ENCODE measurements around the gene NAV3. TPM values are rescaled to one million over a fixed set of nuclear protein-coding genes. Genes with fewer than 3 reads are reported as not detected.

NAV3 gene
- polyA plus RNA-seq, 2 donors = 0.19 to 0.41 TPM

- Histone ChIP-seq H3K36me3 (ENCODE audit: control insufficient read depth in 2 of 2, insufficient read depth in 2 of 2, low read length in 1 of 2) (no peaks in the 10 kb centered on the region), H3K27ac (ENCODE audit: low read depth in 2 of 2, low read length in 1 of 2) (no peak overlapping the region), H3K27me3 (ENCODE audit: control insufficient read depth in 1 of 2, insufficient read depth in 2 of 2, low read length in 2 of 2) (no peaks in the 10 kb centered on the region), H3K9me3 (ENCODE audit: control insufficient read depth in 2 of 2, insufficient read depth in 1 of 2, low read depth in 1 of 2, low read length in 1 of 2) (no peaks in the 10 kb centered on the region), H3K4me3 (ENCODE audit: low read depth in 1 of 2, low read length in 2 of 2) (no peak overlapping the region), H3K4me1 (ENCODE audit: control insufficient read depth in 2 of 2, insufficient read depth in 2 of 2, low read length in 1 of 2) (no peaks in the 10 kb centered on the region)
Measured at GRCh38 chr12:78086553-78087362, 256.1 kb downstream of the NAV3 start.

GRCh38 chr12:78087363-78087675 is 256.6 kb downstream of the NAV3 start:
- H3K4me1 ChIP-seq (ENCODE audit: control insufficient read depth in 2 of 2, insufficient read depth in 2 of 2, low read length in 1 of 2) = no peaks in the 10 kb centered on the region
- no peaks in the 10 kb centered on the region for H3K36me3 ChIP-seq (ENCODE audit: control insufficient read depth in 2 of 2, insufficient read depth in 2 of 2, low read length in 1 of 2)
- H3K9me3 ChIP-seq (ENCODE audit: control insufficient read depth in 2 of 2, insufficient read depth in 1 of 2, low read depth in 1 of 2, low read length in 1 of 2) = no peaks in the 10 kb centered on the region
- no peak overlapping the region for H3K4me3 ChIP-seq (ENCODE audit: low read depth in 1 of 2, low read length in 2 of 2)
- H3K27ac ChIP-seq (ENCODE audit: low read depth in 2 of 2, low read length in 1 of 2) = no peak overlapping the region
- WGBS, 2 donors = 68 to 82% methylated on average over 1 of the region's 1 CpG
- H3K27me3 ChIP-seq (ENCODE audit: control insufficient read depth in 1 of 2, insufficient read depth in 2 of 2, low read length in 2 of 2) = no peaks in the 10 kb centered on the region

- Histone ChIP-seq H3K4me3 (ENCODE audit: low read depth in 1 of 2, low read length in 2 of 2) (no peak overlapping the region), H3K9me3 (ENCODE audit: control insufficient read depth in 2 of 2, insufficient read depth in 1 of 2, low read depth in 1 of 2, low read length in 1 of 2) (no peaks in the 10 kb centered on the region), H3K27ac (ENCODE audit: low read depth in 2 of 2, low read length in 1 of 2) (no peak overlapping the region), H3K36me3 (ENCODE audit: control insufficient read depth in 2 of 2, insufficient read depth in 2 of 2, low read length in 1 of 2) (no peaks in the 10 kb centered on the region), H3K4me1 (ENCODE audit: control insufficient read depth in 2 of 2, insufficient read depth in 2 of 2, low read length in 1 of 2) (no peaks in the 10 kb centered on the region), H3K27me3 (ENCODE audit: control insufficient read depth in 1 of 2, insufficient read depth in 2 of 2, low read length in 2 of 2) (no peaks in the 10 kb centered on the region)
- WGBS, 2 donors = 56 to 64% methylated on average over 3 of the region's 3 CpGs
Measured at GRCh38 chr12:78088391-78088832, 257.7 kb downstream of the NAV3 start.

GRCh38 chr12:78090266-78090665 is 259.6 kb downstream of the NAV3 start:
- Histone ChIP-seq H3K27ac (ENCODE audit: low read depth in 2 of 2, low read length in 1 of 2) (no peak overlapping the region), H3K4me1 (ENCODE audit: control insufficient read depth in 2 of 2, insufficient read depth in 2 of 2, low read length in 1 of 2) (no peaks in the 10 kb centered on the region), H3K27me3 (ENCODE audit: control insufficient read depth in 1 of 2, insufficient read depth in 2 of 2, low read length in 2 of 2) (no peaks in the 10 kb centered on the region), H3K36me3 (ENCODE audit: control insufficient read depth in 2 of 2, insufficient read depth in 2 of 2, low read length in 1 of 2) (no peaks in the 10 kb centered on the region), H3K4me3 (ENCODE audit: low read depth in 1 of 2, low read length in 2 of 2) (no peak overlapping the region), H3K9me3 (ENCODE audit: control insufficient read depth in 2 of 2, insufficient read depth in 1 of 2, low read depth in 1 of 2, low read length in 1 of 2) (no peaks in the 10 kb centered on the region)

- H3K36me3 ChIP-seq (ENCODE audit: control insufficient read depth in 2 of 2, insufficient read depth in 2 of 2, low read length in 1 of 2) = no peaks in the 10 kb centered on the region
- no peak overlapping the region for H3K4me3 ChIP-seq (ENCODE audit: low read depth in 1 of 2, low read length in 2 of 2)
- no peaks in the 10 kb centered on the region for H3K4me1 ChIP-seq (ENCODE audit: control insufficient read depth in 2 of 2, insufficient read depth in 2 of 2, low read length in 1 of 2)
- H3K27ac ChIP-seq (ENCODE audit: low read depth in 2 of 2, low read length in 1 of 2) = no peak overlapping the region
- H3K27me3 ChIP-seq (ENCODE audit: control insufficient read depth in 1 of 2, insufficient read depth in 2 of 2, low read length in 2 of 2) = no peaks in the 10 kb centered on the region
- WGBS, 2 donors = 50 to 78% methylated on average over 1 of the region's 1 CpG
- no peaks in the 10 kb centered on the region for H3K9me3 ChIP-seq (ENCODE audit: control insufficient read depth in 2 of 2, insufficient read depth in 1 of 2, low read depth in 1 of 2, low read length in 1 of 2)
Measured at GRCh38 chr12:78095623-78096022, 264.9 kb downstream of the NAV3 start.

GRCh38 chr12:78096909-78097597 is 266.4 kb downstream of the NAV3 start:
- Histone ChIP-seq H3K4me3 (ENCODE audit: low read depth in 1 of 2, low read length in 2 of 2) (no peak overlapping the region), H3K27me3 (ENCODE audit: control insufficient read depth in 1 of 2, insufficient read depth in 2 of 2, low read length in 2 of 2) (no peaks in the 10 kb centered on the region), H3K4me1 (ENCODE audit: control insufficient read depth in 2 of 2, insufficient read depth in 2 of 2, low read length in 1 of 2) (no peaks in the 10 kb centered on the region), H3K36me3 (ENCODE audit: control insufficient read depth in 2 of 2, insufficient read depth in 2 of 2, low read length in 1 of 2) (no peaks in the 10 kb centered on the region), H3K9me3 (ENCODE audit: control insufficient read depth in 2 of 2, insufficient read depth in 1 of 2, low read depth in 1 of 2, low read length in 1 of 2) (no peaks in the 10 kb centered on the region), H3K27ac (ENCODE audit: low read depth in 2 of 2, low read length in 1 of 2) (no peak overlapping the region)
- 34 to 45% methylated on average over 2 of the region's 2 CpGs for WGBS, 2 donors

GRCh38 chr12:78099806-78100205 is 269.1 kb downstream of the NAV3 start:
- Histone ChIP-seq H3K27me3 (ENCODE audit: control insufficient read depth in 1 of 2, insufficient read depth in 2 of 2, low read length in 2 of 2) (no peaks in the 10 kb centered on the region), H3K9me3 (ENCODE audit: control insufficient read depth in 2 of 2, insufficient read depth in 1 of 2, low read depth in 1 of 2, low read length in 1 of 2) (no peaks in the 10 kb centered on the region), H3K4me1 (ENCODE audit: control insufficient read depth in 2 of 2, insufficient read depth in 2 of 2, low read length in 1 of 2) (no peaks in the 10 kb centered on the region), H3K36me3 (ENCODE audit: control insufficient read depth in 2 of 2, insufficient read depth in 2 of 2, low read length in 1 of 2) (no peaks in the 10 kb centered on the region), H3K27ac (ENCODE audit: low read depth in 2 of 2, low read length in 1 of 2) (no peak overlapping the region), H3K4me3 (ENCODE audit: low read depth in 1 of 2, low read length in 2 of 2) (no peak overlapping the region)
- 36 to 61% methylated on average over 2 of the region's 2 CpGs for WGBS, 2 donors

GRCh38 chr12:78101113-78101876 is 270.6 kb downstream of the NAV3 start:
- Histone ChIP-seq H3K36me3 (ENCODE audit: control insufficient read depth in 2 of 2, insufficient read depth in 2 of 2, low read length in 1 of 2) (no peaks in the 10 kb centered on the region), H3K4me3 (ENCODE audit: low read depth in 1 of 2, low read length in 2 of 2) (no peak overlapping the region), H3K27ac (ENCODE audit: low read depth in 2 of 2, low read length in 1 of 2) (no peak overlapping the region), H3K4me1 (ENCODE audit: control insufficient read depth in 2 of 2, insufficient read depth in 2 of 2, low read length in 1 of 2) (no peaks in the 10 kb centered on the region), H3K9me3 (ENCODE audit: control insufficient read depth in 2 of 2, insufficient read depth in 1 of 2, low read depth in 1 of 2, low read length in 1 of 2) (no peaks in the 10 kb centered on the region), H3K27me3 (ENCODE audit: control insufficient read depth in 1 of 2, insufficient read depth in 2 of 2, low read length in 2 of 2) (no peaks in the 10 kb centered on the region)
- 39 to 49% methylated on average over 4 of the region's 4 CpGs for WGBS, 2 donors

GRCh38 chr12:78101946-78102635 is 271.4 kb downstream of the NAV3 start:
- H3K36me3 ChIP-seq (ENCODE audit: control insufficient read depth in 2 of 2, insufficient read depth in 2 of 2, low read length in 1 of 2) = no peaks in the 10 kb centered on the region
- no peaks in the 10 kb centered on the region for H3K27me3 ChIP-seq (ENCODE audit: control insufficient read depth in 1 of 2, insufficient read depth in 2 of 2, low read length in 2 of 2)
- WGBS, 2 donors = 58 to 67% methylated on average over 4 of the region's 4 CpGs
- H3K4me3 ChIP-seq (ENCODE audit: low read depth in 1 of 2, low read length in 2 of 2) = no peak overlapping the region
- no peak overlapping the region for H3K27ac ChIP-seq (ENCODE audit: low read depth in 2 of 2, low read length in 1 of 2)
- H3K4me1 ChIP-seq (ENCODE audit: control insufficient read depth in 2 of 2, insufficient read depth in 2 of 2, low read length in 1 of 2) = no peaks in the 10 kb centered on the region
- H3K9me3 ChIP-seq (ENCODE audit: control insufficient read depth in 2 of 2, insufficient read depth in 1 of 2, low read depth in 1 of 2, low read length in 1 of 2) = no peaks in the 10 kb centered on the region
